ENCODE results near the gene ME1.
"Not testable (repeated sequence)": the region's sequence is repeated elsewhere in the genome, so short reads cannot be mapped to it uniquely, and the experiment has no call there.

ME1 gene

GRCh38 chr6:83431545-83432155 is 799 bp upstream of the ME1 start:
- DNase-seq = no peak

GRCh38 chr6:83429857-83430610 is 817 bp downstream of the ME1 start:
- no peak for DNase-seq

- no peak for DNase-seq
Measured at GRCh38 chr6:83429269-83429668, 1.6 kb downstream of the ME1 start.

GRCh38 chr6:83424392-83425018 is 6.3 kb downstream of the ME1 start:
- DNase-seq = no peak

GRCh38 chr6:83417880-83418663 is 12.8 kb downstream of the ME1 start:
- no peak for DNase-seq

GRCh38 chr6:83413068-83413467 is 17.8 kb downstream of the ME1 start:
- DNase-seq = no peak

- no peak for DNase-seq
Measured at GRCh38 chr6:83411731-83412130, 19.1 kb downstream of the ME1 start.

GRCh38 chr6:83403191-83403590 is 27.7 kb downstream of the ME1 start:
- DNase-seq = no peak

- no peak for DNase-seq
Measured at GRCh38 chr6:83389606-83390005, 41.2 kb downstream of the ME1 start.

- DNase-seq = no peak
Measured at GRCh38 chr6:83385473-83385872, 45.4 kb downstream of the ME1 start.

GRCh38 chr6:83384751-83385150 is 46.1 kb downstream of the ME1 start:
- no peak for DNase-seq

- DNase-seq = no peak
Measured at GRCh38 chr6:83381949-83382348, 48.9 kb downstream of the ME1 start.

GRCh38 chr6:83378621-83379388 is 52.0 kb downstream of the ME1 start:
- no peak for DNase-seq

- no peak for DNase-seq
Measured at GRCh38 chr6:83371423-83371822, 59.4 kb downstream of the ME1 start.

- DNase-seq = no peak
Measured at GRCh38 chr6:83370567-83370966, 60.3 kb downstream of the ME1 start.

- no peak for DNase-seq
Measured at GRCh38 chr6:83369692-83370091, 61.2 kb downstream of the ME1 start.

- DNase-seq = no peak
Measured at GRCh38 chr6:83368577-83368976, 62.3 kb downstream of the ME1 start.

- DNase-seq = no peak
Measured at GRCh38 chr6:83367104-83367503, 63.7 kb downstream of the ME1 start.

- DNase-seq = no peak
Measured at GRCh38 chr6:83365931-83366330, 64.9 kb downstream of the ME1 start.

GRCh38 chr6:83362349-83362748 is 68.5 kb downstream of the ME1 start:
- not testable (repeated sequence) for DNase-seq

- DNase-seq = no peak
Measured at GRCh38 chr6:83359638-83360037, 71.2 kb downstream of the ME1 start.

- no peak for DNase-seq
Measured at GRCh38 chr6:83354747-83355146, 76.1 kb downstream of the ME1 start.

Data from activated T-cell treated with anti-CD3 and anti-CD28 coated beads, Interleukin-2, amount 50 U/mL, for 1 hour (primary cell).